HG03025 (cell line): ENCODE data around the gene CBFA2T3.

ENCODE experiments used
- ATAC-seq: cut with Tn5 transposase; IDR thresholded peaks from one replicate; pipeline ENCODE4 v1.9.1; 2021; ENCODE audit warnings: mild to moderate bottlenecking, moderate library complexity; ENCODE audit not compliant: unreplicated experiment, low FRiP score

The CBFA2T3 gene

DNA sequence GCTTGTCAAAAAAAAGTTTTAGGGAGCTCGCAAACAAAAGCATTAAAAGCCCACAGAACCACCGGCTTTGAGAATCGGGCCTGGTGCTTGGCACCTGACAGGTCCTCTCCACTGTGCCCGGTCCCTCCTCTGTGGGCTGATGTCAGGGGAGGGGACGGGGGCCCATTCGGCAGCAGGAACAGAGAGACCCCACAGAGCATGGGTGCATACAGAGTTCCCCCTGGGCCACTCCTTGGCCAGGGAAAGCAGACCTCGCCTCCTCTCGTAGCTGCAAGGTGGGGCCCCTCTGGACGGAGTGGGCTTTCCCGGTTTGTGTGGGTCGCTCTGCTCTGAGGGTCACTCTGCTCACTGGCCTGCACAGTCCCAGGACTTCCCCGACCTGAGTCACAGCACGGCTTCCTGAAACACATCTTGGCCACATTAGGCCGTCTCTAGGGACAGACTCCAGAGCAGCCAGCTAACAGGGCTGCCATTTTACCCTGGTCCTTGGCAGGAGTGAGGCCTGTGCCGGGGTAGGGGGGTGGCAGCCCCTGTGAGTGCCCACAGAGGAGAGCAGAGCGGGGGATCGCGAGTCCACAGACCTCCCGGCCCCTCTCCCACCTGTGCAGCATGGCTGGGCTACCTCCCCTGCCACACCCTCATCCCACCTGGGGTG lies 11.1 kb downstream of the CBFA2T3 start:
- no peak for ATAC-seq

DNA sequence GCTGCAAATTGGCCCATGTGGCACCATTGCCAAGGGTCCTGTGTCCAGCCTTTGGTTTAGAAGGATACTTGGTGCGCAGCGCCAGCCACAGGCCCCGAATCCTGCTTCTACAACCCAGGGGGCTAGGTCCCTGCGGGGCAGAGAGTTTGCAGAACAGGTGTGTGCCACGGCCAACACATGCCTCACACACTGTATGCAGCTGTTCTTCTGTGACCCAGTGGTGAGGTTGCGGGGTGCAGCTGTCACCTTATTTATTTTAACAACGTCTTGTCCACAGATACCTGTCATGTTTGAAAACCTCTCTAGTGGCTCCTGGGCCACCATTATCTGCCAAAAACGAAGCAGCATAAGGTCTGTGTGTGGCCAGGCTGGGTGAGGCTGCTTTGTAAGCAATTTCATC lies 11.6 kb downstream of the CBFA2T3 start:
- no peak for ATAC-seq

DNA sequence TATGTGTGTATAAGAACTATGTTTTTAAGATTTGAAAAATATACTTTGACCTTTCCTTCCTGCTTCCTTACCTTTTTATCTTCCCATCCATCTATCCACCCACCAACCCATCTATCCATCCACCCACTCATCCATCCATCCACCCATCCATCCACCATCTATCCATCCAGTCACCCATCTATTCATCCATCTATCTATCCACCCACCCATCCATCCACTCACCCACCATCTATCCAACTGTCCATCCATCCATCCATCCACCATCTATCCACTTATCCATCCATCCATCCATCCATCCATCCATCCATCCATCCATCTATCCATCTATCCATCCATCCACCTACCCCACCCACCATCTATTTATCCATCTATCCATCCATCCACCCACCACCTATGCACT lies 12.4 kb downstream of the CBFA2T3 start:
- ATAC-seq, result no peak

DNA sequence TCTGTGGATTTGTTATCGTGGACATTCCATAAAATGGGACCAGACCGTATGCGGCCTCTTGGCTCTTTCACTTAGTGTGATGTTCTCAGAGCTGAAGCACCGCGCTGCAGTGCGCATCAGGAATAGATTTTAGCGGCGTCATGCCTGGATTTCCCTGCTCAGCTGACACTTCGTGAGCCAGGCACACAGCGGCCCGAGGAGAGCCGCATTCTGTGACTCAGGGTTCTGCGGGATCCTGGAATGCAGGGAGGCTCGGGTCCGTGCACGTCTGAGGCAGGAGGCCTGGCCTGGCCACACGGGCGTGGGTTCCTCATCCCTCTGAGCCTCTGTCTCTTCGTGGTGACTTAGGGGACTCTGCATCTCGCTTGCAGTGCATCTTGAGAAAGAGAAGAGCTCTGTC lies 13.4 kb downstream of the CBFA2T3 start:
- ATAC-seq, result no peak

DNA sequence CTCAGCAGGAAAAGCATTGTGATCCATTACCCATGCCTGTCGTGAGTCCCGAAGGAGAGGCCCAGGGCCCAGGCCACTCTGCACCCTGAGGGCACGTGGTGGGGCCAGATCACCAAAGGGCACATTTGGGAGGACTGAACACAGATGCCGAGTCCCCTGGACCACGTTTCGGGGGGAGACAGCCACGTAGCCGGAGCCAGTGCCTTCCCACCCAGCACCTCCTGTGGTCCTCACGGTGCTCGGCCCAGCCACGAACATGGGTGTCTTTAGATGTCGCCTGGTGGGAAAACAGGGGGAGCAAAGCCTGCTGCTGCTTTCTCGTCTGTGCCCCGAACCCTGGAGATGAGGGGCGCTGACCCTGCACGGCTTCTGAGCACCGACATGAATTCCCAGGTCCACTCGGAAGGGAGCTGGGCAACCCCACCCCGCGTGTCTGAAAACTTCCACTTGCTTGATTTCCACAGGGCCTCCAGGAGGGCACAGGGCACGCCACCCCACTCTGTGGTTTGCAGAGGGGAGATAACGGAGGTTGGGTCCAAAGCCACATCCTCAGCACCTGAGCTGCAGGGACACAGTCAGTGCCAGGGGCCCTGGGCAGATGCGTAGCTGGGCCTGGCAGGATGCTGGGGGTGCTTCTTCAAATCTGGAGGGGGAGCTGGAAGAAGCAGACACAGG lies 14.4 kb downstream of the CBFA2T3 start:
- no peak for ATAC-seq

DNA sequence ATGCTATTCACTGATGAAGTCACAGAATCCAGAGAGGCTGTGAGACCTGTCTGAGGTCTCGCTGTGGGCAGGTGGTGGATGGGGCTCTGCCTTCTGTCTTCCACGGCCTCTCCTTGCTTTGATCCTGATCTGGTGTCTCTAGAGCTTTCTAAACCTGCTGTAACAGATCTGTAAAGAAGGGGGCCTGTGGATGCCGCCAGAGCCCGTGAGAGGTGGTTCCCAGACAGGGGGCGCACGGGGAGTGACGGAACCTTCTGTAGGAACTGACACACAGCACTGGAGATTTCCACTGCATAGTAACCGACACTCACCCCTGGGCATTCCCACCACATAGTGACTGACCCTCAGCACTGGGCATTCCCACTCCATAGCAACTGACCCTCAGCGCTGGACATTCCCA lies 16.0 kb downstream of the CBFA2T3 start:
- no peak for ATAC-seq

DNA sequence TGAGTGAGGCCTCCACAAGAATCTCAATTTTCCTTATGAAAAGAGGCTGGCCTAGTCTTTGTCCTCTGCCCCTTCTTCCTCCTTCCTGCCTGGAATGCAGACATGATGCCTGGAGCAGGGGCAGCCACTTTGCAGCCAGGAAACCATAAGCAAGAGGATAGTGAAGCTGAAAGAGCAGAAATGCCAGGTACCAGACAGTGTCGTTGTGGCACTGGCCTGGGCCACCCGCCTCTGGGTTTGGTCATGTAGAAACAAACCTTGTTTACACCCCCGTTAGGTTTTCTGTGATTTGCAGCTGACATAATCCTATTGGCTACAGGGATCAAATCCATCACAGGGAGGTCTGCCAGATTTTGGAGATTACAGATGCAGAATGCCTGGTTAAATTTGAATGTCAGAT lies 16.5 kb downstream of the CBFA2T3 start:
- ATAC-seq, result no peak

DNA sequence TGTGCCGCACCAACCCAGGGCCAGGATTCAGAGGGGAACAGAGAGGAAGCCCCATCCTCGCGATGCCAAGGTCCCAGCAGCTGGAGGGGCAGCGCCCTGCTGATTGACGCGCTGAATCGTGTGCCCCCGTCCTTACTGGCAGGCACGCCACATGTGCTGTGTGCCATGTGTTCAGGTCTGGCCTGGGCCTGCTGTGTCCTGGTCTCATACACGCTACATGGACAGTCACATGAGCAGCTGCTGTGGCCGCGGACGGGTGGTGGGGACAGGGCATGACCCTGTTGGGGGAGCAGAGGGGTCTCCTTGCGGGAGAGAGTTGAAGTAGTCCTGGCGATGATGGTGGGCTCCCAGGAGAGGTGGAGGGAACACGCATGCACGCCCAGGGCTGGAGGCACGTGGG lies 18.0 kb downstream of the CBFA2T3 start:
- no peak for ATAC-seq

DNA sequence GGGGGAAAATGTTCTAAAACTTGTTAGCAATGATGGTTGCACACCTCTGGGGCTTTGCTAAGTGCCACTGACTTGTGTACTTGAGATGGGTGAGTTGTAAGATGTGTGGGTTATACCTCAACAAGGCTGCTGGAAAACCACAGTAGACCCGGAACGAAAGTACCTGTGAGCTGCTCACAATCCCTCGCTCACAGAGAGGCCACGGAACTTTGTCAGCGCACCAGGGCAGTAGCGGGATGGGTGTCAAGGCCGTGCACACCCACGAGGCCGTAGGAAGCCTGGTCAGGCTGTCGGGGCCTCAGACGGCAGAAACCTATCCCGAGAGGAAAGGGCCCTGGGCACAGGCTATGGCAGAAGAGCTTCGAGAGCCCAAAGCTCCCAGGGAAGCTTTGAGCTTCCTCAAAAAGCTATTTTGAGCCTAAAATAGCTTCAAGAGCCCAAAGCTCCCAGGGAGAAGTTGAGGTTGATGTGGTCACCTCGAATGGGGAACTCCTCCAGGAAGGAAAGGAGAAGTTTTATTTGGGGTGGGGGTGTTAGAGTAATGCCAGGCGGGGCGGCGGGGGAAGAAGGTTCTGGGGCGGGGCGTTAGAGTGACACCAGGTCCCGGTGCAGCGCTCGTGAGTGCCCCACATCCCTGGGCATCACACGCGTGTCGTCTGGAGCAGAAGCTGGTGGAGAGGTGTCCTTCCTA lies 19.0 kb downstream of the CBFA2T3 start:
- no peak for ATAC-seq

DNA sequence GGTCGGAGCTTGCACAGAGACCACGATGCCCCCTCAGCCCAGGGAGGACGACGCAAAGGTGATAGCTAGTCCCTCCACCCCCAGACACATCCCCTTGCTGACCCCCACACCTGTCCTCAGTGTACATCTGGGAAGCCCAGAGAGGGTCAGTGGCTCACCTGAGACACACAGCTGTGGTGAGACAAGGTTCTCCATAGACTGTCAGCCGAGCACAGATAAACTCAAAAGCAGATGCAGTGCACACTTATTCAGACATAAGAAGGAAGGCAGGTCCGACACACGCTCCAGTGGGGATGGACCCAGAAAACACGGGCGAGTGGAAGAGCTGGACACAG lies 19.6 kb downstream of the CBFA2T3 start:
- ATAC-seq, result no peak

DNA sequence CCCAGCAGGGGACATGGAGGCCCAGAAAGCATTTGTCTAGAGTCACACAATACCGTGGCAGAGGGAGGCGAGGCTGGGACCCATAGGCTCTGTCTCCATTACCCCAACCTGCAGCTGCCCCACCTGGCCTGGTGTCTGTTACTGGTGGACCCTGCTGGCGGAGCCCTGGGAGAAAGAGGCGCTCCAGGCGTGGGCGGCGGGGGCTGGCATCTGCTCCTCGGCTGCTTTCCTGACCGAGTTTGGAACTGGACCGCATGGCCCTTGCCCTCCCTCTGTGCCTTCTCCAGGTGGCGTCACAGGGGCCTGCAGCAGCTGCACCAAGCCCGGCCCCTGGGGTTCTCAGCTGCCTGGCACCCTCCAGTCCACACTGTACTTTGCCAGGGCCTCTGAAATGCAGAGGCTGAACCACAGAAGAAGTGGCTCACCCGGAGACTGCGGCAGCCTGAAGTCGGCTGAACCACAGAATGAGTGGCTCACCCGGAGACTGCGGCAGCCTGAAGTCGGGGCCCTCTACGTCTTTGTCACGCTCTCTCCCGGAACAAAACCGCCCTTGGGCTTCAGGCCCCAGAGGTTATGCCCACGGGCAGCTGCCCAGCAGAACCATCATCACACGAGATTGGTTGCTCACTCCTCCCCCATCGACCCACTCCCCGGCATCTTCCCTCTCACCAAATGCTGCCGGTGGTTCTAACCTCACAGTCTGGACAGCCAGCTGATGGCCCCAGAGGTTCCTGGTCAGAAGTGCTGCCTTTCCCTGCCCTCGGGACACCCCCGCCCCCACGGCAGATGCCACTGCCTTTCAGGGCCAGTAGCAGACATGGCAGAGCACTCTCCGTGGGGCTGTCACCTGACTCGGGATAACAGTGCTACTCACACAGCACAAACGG lies 20.2 kb downstream of the CBFA2T3 start:
- no peak for ATAC-seq

DNA sequence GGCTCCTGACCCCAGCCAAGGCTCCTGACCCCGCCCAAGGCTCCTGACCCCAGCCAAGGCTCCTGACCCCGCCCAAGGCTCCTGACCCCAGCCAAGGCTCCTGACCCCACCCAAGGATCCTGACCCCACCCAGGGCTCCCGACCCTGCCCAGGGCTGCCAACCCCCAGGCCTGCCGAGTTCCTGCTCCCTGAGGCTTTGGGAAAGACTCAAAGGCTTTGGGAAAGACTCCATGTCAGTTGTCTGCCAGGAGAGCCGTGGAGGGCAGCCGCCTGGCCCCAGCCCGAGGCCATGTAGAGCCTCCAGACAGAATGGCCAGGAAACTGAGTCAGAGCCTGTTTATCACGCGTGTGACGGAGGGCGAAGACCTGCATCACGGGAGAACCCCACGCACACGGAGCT lies 21.1 kb downstream of the CBFA2T3 start:
- no peak for ATAC-seq

DNA sequence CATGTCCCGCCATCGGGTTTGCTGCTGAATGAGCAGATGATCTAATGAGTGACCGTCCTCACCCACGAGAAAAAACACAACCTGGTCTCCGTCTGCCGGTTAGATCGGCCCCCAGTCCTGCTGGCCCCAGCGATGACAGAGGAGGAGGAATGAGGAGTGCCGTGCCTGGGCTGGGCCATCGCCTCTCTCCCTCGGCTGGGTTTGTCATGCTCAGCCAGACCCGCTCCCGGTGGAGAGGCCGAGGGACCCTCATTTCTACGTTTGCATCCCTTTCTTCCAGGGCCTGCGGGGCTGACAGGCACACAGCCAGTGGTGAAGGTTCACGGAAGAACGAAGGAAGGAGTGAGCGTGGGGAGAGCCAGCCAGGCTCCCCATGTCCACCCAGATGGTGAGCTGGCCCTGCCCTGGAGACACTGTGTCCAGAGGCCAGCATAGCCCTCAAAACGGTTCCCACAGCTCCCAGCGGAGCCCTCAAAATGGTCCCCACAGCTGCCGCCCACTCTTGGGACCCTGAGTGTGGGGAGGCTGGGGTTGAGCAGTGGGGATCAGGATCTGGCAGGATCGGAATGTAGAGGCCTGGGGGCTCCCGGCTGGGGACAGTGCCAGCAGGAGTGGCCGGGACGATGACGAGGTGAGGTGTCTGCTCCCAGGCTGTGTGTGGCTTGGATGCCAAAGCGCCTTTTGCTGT lies 23.9 kb downstream of the CBFA2T3 start:
- ATAC-seq, result no peak

DNA sequence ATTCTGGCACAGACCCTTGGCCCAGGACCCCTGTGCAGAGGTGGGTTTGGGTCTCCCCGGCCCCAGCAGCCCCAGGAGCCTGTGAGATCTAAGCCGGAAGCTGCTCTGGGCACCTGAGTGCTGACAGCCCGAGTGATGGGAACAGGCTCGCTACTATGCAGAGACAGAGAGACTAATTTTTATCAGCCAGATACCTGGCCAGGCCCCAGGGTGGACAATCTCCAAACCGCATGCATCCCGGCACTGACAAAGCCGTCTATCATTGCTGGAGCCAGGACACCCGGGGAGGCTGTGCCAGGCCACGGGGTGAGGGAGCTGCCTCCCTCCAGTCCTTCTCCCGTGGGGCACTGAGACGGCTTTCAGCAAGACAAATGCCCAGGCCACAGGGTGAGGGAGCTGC lies 25.0 kb downstream of the CBFA2T3 start:
- no peak for ATAC-seq

DNA sequence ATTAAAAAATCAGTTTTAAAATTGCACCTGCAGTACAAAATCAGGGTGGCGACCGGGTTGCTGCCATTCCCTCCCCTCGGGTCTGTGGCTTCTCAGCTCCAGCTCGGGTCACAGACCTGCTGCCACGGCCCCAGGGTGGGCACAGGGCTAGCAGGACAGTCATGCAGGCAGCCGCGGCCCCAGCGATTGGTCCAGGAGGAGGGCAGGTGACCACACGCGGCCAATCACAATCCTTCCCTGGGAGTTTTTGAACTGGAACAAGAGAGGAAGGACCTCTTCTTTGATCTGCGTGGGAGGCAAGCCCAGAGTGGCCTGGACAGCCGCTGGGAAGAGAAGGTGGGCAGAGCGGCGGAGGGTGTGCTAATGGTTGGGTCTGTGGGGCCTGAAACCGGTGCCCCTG lies 25.5 kb downstream of the CBFA2T3 start:
- ATAC-seq, result no peak

DNA sequence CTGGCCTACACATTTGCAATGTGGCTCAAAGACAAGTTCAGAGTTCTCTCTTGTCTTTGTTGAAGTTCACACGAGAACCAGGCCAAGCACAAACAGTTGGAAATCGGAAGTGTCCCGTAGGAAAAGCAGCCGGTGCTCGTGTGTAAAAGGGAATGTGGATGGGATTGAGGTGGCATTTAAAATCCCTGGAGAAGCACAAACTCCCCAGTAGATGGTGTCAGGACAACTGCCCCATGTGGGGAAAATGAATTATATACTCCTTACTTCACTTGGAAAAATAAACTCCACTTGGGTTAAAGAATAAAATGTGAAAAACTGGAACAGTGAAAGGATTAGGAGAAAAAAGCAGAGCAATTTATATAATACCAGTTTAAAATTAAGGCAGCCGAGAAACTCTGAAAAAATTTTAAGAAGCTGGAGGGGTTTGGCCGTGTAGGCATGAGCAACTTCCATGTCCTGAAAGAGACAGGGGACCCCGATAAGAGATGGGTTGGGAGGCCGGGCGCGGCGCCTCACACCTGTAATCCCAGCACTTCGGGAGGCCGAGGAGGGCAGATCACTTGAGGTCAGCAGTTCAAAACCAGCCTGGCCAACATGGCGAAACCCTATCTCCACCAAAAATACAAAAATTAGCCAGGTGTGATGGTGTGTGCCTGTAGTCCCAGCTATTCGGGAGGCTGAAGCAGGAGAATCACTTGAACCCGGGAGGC lies 28.1 kb downstream of the CBFA2T3 start:
- ATAC-seq, result no peak

DNA sequence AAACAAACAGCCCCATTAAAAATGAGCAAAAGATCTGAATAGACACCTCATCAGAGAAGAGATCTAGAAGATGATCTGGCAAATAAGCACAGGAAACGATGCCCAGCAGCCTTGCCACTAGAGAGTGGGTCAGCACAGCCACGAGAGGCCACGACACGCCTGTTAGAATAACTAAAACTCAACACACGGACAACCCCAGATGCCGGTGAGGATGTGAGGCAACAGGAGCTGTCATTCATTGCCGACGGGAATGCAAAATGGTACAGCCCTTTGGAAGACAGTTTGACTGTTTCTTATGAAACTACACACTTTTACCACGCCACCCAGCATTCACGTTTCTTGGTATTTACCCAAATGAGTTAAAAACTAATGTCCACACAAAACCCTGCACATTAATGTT lies 31.5 kb downstream of the CBFA2T3 start:
- no peak for ATAC-seq

DNA sequence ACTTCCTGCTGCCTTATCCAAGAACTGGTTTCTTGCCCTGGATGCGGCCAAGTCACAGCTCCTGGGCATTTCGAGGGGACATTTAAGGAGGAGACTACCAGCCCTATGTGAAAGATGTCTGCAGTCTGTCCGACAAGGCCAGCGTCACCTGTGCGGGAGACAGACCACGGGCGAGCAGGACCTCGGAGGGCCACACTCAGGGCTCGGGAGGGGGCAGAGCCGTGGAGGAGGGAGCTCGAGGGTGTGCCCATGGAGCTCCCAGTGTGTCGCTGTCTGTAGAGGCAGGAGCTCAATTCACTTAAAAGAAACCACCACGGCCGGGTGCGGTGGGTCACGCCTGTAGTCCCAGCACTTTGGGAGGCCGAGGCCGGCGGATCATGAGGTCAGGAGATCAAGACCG lies 33.3 kb downstream of the CBFA2T3 start:
- ATAC-seq, result no peak

DNA sequence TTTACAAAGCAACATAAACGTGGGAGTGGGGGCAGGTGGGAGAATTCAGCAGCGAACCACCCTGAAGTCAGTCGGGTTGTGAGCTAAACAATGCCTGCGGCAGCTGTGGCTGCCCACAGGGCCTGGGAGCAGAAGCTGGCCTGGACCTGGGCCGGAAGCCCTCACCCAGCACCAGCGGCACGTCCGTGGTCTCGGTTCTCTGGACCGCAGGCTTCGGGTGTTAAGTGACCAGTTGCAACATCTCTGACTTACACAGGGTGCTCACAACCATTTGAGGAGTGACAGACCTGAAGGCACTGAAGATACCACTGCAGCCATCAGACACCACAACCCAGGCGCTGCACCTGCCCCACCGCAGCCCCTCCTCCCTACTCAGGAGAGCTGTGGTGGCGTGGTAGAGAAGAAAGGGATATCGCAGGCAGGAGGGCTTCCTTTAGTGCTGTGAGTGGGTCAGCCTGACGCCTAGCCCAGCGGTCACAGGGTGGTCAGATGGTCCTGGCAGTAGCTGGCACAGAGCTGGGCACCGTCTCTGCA lies 33.8 kb downstream of the CBFA2T3 start:
- ATAC-seq, result no peak
